Erythroblast (primary cell): ENCODE measurements around the gene CD22.

Source experiments
- GATA1 ChIP-seq: IDR thresholded peaks from 2 replicates; pipeline ENCODE4 v1.6.1; 2011; ENCODE audit warnings: low read depth, mild to moderate bottlenecking, control low read depth, low read length, moderate library complexity
- POLR2A ChIP-seq: IDR thresholded peaks from 2 replicates; pipeline ENCODE4 v1.6.1; 2011; ENCODE audit warnings: mild to moderate bottlenecking, low read length

GRCh38 chr19:35303357-35303915 is 25.6 kb upstream of the CD22 start:
- TF ChIP-seq POLR2A (no peak), GATA1 (no peak)
